Hepatocyte (in vitro differentiated cells): ENCODE results near the gene PHACTR3. TPM values are rescaled to one million over a fixed set of nuclear protein-coding genes. Genes with fewer than 3 reads are reported as not detected.

Experiments
- DNase-seq: peaks from one replicate; pipeline ENCODE4 v3.0.0-alpha.2; 2016; ENCODE audit warnings: low spot score
- H2AFZ ChIP-seq: fragments of 200-600 bp; sonication (generic); 2 replicates; pipeline ENCODE4 v1.6.0; 2016; ENCODE audit warnings: antibody characterized with exemption, mild to moderate bottlenecking
- H3K27ac ChIP-seq: fragments of 200-600 bp; sonication (generic); 2 replicates; pipeline ENCODE4 v1.5.1; 2016; ENCODE audit warnings: mild to moderate bottlenecking
- H3K27me3 ChIP-seq: fragments of 200-600 bp; sonication (generic); 2 replicates; pipeline ENCODE4 v1.6.1; 2016
- H3K36me3 ChIP-seq: fragments of 200-600 bp; sonication (generic); replicated peaks from 2 replicates; pipeline ENCODE4 v1.5.1; 2016; ENCODE audit warnings: low read depth; ENCODE audit not compliant: insufficient read depth
- H3K4me1 ChIP-seq: fragments of 200-600 bp; sonication (generic); 2 replicates; pipeline ENCODE4 v1.5.1; 2016; ENCODE audit warnings: mild to moderate bottlenecking, moderate library complexity; ENCODE audit not compliant: insufficient read depth
- H3K4me2 ChIP-seq: fragments of 200-600 bp; sonication (generic); 2 replicates; pipeline ENCODE4 v1.6.0; 2016
- H3K4me3 ChIP-seq: fragments of 200-600 bp; sonication (generic); 2 replicates; pipeline ENCODE4 v1.5.1; 2016; ENCODE audit warnings: mild to moderate bottlenecking
- H3K79me2 ChIP-seq: fragments of 200-600 bp; sonication (generic); 2 replicates; pipeline ENCODE4 v1.6.0; 2017; ENCODE audit warnings: mild to moderate bottlenecking
- H3K9me2 ChIP-seq: fragments of 200-600 bp; sonication (generic); replicated peaks from 2 replicates; pipeline ENCODE4 v1.6.0; 2017; ENCODE audit warnings: mild to moderate bottlenecking; ENCODE audit not compliant: insufficient read depth
- H3K9me3 ChIP-seq: fragments of 200-600 bp; sonication (generic); 2 replicates; pipeline ENCODE4 v1.5.1; 2016; ENCODE audit warnings: low read depth, mild to moderate bottlenecking
- H4K20me1 ChIP-seq: fragments of 200-600 bp; sonication (generic); 2 replicates; pipeline ENCODE4 v1.6.0; 2016; ENCODE audit warnings: mild to moderate bottlenecking; ENCODE audit not compliant: insufficient read depth, poor library complexity, severe bottlenecking
- EZH2 ChIP-seq: fragments of 200-600 bp; sonication (generic); IDR thresholded peaks from 2 replicates; pipeline ENCODE4 v1.6.1; 2016; ENCODE audit warnings: antibody characterized with exemption, mild to moderate bottlenecking, borderline replicate concordance
- EZH2phosphoT487 ChIP-seq: fragments of 200-600 bp; sonication (generic); IDR thresholded peaks from one replicate; pipeline ENCODE4 v1.6.1; 2018; ENCODE audit warnings: antibody characterized with exemption, mild to moderate bottlenecking, low read depth, moderate library complexity; ENCODE audit not compliant: unreplicated experiment, severe bottlenecking
- WGBS: methylation state at CpG from one replicate; pipeline ENCODE4 v1.1.6; 2016; ENCODE audit warnings: low lambda C conversion rate; ENCODE audit errors: missing lambda C conversion rate; 5-methylcytosine and 5-hydroxymethylcytosine counted together
- polyA plus RNA-seq: library from polyadenylated mRNA; unstranded; fragments of >200 nt; fragmentation: Nextera tagmentation; extraction: Ambion mirVana; gene quantifications from 2 replicates; pipeline ENCODE4 v1.2.1, GENCODE V29; 2016
- total RNA-seq: library from RNA; depleted of rRNA; stranded (reverse); fragments of >200 nt; gene quantifications from 2 replicates; pipeline ENCODE4 v1.2.3, GENCODE V29; 2014
- TF ChIP-seq, protein P1 (sequence below): fragments of 200-600 bp; sonication (generic); IDR thresholded peaks from 2 replicates; pipeline ENCODE4 v1.5.1; 2016; ENCODE audit warnings: antibody characterized with exemption, mild to moderate bottlenecking; ENCODE audit not compliant: poor library complexity

PHACTR3 gene
- total and polyA plus RNA-seq, 2 experiments from 2014 or later = 5.2 to 7.5 TPM

DNA sequence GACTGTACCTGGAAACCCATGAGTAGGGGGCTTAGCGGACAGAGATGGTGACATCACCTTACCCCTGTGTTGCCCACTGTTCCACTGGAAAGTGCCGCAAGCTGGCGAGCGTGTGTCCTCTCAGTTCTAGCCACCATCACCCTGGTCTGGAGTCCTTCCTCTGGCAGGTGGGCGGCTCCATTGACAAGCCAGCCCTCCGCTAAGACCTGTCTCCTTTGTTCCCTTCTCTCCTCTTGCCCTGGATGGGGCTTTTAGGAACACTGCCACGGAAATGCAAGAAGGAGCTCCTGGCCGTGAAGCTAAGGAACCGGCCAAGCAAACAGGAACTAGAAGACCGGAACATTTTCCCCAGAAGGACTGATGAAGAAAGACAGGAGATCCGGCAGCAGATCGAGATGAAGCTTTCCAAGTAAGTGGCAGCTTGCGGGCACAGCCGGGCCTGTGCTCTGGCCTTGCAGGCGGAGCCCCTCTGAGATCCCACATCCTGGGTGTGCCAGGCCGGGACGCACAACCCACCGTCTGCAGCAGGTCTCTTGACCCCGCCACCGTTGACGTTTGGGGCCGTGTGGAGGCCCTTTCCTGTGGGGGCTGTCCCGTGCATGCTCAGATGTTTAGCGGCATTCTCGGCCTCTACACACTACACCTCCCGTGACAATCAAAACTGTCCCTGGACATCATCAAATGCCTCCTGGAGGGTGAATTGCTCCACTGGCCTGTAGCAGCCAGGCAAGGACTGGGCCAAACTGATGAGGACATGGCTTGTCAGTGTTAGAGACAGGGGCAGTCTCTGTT, 201.6 kb downstream of the PHACTR3 start:
- no peaks in the 10 kb centered on the region for H3K27me3 ChIP-seq
- no peak overlapping the region for H3K4me2 ChIP-seq
- H3K9me3 ChIP-seq = no peaks in the 10 kb centered on the region
- H3K4me3 ChIP-seq = no peak overlapping the region
- TF ChIP-seq, protein P1, sequence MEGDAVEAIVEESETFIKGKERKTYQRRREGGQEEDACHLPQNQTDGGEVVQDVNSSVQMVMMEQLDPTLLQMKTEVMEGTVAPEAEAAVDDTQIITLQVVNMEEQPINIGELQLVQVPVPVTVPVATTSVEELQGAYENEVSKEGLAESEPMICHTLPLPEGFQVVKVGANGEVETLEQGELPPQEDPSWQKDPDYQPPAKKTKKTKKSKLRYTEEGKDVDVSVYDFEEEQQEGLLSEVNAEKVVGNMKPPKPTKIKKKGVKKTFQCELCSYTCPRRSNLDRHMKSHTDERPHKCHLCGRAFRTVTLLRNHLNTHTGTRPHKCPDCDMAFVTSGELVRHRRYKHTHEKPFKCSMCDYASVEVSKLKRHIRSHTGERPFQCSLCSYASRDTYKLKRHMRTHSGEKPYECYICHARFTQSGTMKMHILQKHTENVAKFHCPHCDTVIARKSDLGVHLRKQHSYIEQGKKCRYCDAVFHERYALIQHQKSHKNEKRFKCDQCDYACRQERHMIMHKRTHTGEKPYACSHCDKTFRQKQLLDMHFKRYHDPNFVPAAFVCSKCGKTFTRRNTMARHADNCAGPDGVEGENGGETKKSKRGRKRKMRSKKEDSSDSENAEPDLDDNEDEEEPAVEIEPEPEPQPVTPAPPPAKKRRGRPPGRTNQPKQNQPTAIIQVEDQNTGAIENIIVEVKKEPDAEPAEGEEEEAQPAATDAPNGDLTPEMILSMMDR = no peak
- TF ChIP-seq EZH2phosphoT487 (no peak), EZH2 (no peak)
- H3K4me1 ChIP-seq = peaks cover 12% of the 10 kb centered on the region
- H3K9me2 ChIP-seq = no peaks in the 10 kb centered on the region
- no peak overlapping the region for H3K27ac ChIP-seq
- 93% methylated on average over 26 of the region's 26 CpGs for WGBS
- no peak for DNase-seq
- no peaks in the 10 kb centered on the region for H4K20me1 ChIP-seq
- H2AFZ ChIP-seq = no peak overlapping the region
- H3K79me2 ChIP-seq = no peaks in the 10 kb centered on the region
- no peaks in the 10 kb centered on the region for H3K36me3 ChIP-seq

DNA sequence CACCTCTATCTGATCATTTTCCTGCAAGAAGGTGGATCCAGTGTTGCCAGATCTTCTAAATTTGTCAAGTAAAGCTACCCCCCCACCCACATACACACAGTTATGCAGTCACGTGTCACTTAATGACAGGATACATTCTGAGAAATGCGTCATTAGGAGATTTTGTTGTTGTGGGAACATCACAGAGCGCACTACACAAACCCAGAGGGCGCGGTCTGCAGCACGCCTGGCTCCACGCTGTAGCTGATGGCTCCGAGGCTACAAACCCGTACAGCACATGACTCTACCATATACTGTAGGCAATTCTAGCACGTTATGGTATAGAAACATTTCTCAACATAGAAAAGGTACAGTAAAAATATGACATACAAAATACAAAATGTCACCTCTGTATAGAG, 202.2 kb downstream of the PHACTR3 start:
- WGBS = 94% methylated on average over 10 of the region's 10 CpGs
- Histone ChIP-seq H3K79me2 (no peaks in the 10 kb centered on the region), H3K9me2 (no peaks in the 10 kb centered on the region), H3K9me3 (no peaks in the 10 kb centered on the region), H3K4me1 (peaks cover 12% of the 10 kb centered on the region), H3K36me3 (no peaks in the 10 kb centered on the region), H2AFZ (no peak overlapping the region), H3K27me3 (no peaks in the 10 kb centered on the region), H3K27ac (no peak overlapping the region), H4K20me1 (no peaks in the 10 kb centered on the region), H3K4me2 (no peak overlapping the region), H3K4me3 (no peak overlapping the region)
- TF ChIP-seq EZH2phosphoT487 (no peak), EZH2 (no peak)
- TF ChIP-seq, protein P1 = no peak
- DNase-seq = no peak

DNA sequence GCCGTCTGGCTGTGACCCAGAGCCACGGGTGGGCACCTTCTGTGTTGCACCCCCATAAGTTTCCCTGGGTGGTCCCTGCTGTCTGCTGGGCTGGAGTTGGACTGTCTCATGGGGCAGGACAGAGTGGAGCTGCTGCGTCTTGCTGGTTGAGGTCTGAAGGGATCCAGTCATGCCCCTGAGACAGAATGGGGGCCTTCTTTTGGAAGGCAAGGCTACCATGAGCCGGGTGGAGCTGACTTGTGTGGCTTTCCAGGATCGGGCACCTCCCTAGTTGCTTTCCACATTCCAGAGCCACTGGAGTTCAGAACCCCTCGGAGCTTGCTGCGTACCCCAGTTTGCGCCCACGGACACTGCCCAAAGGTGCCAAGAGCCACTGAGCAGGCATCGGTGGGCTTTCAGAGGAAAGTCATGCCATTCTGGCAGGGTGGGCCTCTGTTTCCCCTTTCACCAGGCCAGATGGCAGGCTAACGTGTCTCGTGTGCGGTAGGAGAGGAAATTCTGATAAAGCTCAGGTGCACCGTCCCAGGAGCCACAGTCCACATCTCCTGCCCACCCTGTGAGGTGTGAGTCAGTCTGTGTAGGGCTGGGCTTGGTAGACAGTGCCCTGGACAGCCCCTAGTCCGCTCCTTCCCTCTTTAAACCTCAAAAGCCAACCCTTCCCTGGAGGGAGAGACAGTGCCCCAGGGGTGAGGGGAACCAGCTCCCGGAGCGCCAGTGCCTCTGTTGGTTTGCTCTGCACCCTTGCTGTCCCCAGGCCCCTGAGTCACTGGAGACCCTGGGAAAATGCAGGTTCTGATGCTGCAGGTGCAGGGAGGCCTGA, 203.8 kb downstream of the PHACTR3 start:
- TF ChIP-seq EZH2 (no peak), EZH2phosphoT487 (no peak)
- TF ChIP-seq, protein P1 = no peak
- Histone ChIP-seq H3K27me3 (no peaks in the 10 kb centered on the region), H2AFZ (no peak overlapping the region), H3K36me3 (no peaks in the 10 kb centered on the region), H3K4me2 (no peak overlapping the region), H3K27ac (no peak overlapping the region), H3K9me3 (no peaks in the 10 kb centered on the region), H3K79me2 (no peaks in the 10 kb centered on the region), H3K4me1 (peaks cover 12% of the 10 kb centered on the region), H3K4me3 (no peak overlapping the region), H4K20me1 (no peaks in the 10 kb centered on the region), H3K9me2 (no peaks in the 10 kb centered on the region)
- WGBS = 92% methylated on average over 17 of the region's 17 CpGs
- no peak for DNase-seq
